HG03060 (cell line): ENCODE measurements around the gene WNT6.

ENCODE experiments used
- ATAC-seq: cut with Tn5 transposase; IDR thresholded peaks from one replicate; pipeline ENCODE4 v1.9.1; 2021; ENCODE audit warnings: low read depth, moderate number of reproducible peaks; ENCODE audit not compliant: unreplicated experiment

WNT6 gene

DNA sequence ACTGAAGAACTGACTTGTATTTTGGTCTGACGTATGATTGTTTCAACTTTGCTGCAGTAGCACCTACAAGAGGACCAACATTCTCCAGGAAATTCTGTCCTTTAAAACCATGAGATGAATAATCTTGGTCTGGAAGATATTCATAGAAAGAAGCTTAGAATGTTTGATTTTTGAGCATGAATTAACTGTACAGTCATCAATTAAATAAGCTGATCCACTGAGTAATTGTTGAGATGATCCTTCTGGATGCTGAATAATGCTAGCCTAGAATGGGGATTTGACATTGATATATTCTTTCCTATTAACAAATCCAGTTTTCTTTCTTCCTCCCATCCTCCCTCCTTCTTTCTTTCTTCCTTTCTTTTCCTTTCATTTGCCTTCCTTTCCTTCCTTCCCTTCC, 60.9 kb downstream of the WNT6 start:
- ATAC-seq = no peak
